Lower leg skin (tissue), 4 donors: ENCODE results near the gene GRIK4. TPM values are rescaled to one million over a fixed set of nuclear protein-coding genes. Genes with fewer than 3 reads are reported as not detected.

Experiments
- DNase-seq, 2 donors: peaks; one replicate each; pipeline ENCODE4 v3.0.0-alpha.2; 2019; ENCODE audit warnings: low spot score in 2 of 2
- H3K4me3 ChIP-seq: fragments of 200-600 bp; sonication (generic); 2 replicates; pipeline ENCODE4 v1.5.1; 2017; ENCODE audit warnings: mild to moderate bottlenecking, low read depth; ENCODE audit not compliant: poor library complexity, severe bottlenecking
- POLR2A ChIP-seq, 2 donors: fragments of 450-650 bp; IDR thresholded peaks; one replicate each; pipeline ENCODE4 v1.6.1; 2016 to 2017; ENCODE audit warnings: antibody characterized with exemption in 2 of 2, mild to moderate bottlenecking in 1 of 2, moderate library complexity in 1 of 2
- WGBS, 2 donors: methylation state at CpG; one replicate each; pipeline ENCODE4 v1.1.5; 2018; 5-methylcytosine and 5-hydroxymethylcytosine counted together
- intact Hi-C: fragments of 100-400 bp; cut with DNase I; formaldehyde crosslinking; loops from one replicate; pipeline ENCODE4 v1.15.0; 2023; ENCODE audit warnings: low total_unique reads
- total RNA-seq, 4 donors: library from RNA; depleted of rRNA; stranded (reverse); fragments of >200 nt; gene quantifications; one replicate each; pipeline ENCODE4 v1.1.0, GENCODE V29; 2016
- TF ChIP-seq, protein P1 (sequence below), 3 donors: fragments of 450-650 bp; IDR thresholded peaks; one replicate each; pipeline ENCODE4 v1.5.1; 2016; ENCODE audit warnings: antibody characterized with exemption in 3 of 3, mild to moderate bottlenecking in 3 of 3, moderate library complexity in 2 of 3

The GRIK4 gene
- total RNA-seq, 4 donors from 2014 or later = 0.06 to 0.67 TPM; not detected in 2

DNA sequence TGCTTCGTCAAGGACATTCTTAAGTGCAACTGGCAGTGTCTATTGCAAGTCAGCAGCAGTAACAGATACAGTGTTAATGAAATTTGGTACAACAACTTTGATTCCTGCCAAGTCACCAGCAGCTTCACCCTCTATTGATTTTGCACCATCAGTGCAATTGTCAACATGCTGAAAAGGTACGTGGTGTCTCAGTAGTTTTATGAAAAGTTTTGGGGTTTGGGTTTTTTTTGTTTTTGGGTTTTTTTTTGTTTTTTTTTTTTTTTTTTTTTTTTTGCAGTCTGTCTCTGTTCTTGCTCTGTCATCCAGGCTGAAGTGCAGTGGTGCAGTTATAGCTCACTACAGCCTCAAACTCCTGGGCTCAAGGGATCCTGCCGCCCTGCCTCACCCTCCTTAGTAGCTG, 19.1 kb upstream of the GRIK4 start:
- no peak overlapping the region for H3K4me3 ChIP-seq
- DNase-seq = no peak
- TF ChIP-seq, protein P1, sequence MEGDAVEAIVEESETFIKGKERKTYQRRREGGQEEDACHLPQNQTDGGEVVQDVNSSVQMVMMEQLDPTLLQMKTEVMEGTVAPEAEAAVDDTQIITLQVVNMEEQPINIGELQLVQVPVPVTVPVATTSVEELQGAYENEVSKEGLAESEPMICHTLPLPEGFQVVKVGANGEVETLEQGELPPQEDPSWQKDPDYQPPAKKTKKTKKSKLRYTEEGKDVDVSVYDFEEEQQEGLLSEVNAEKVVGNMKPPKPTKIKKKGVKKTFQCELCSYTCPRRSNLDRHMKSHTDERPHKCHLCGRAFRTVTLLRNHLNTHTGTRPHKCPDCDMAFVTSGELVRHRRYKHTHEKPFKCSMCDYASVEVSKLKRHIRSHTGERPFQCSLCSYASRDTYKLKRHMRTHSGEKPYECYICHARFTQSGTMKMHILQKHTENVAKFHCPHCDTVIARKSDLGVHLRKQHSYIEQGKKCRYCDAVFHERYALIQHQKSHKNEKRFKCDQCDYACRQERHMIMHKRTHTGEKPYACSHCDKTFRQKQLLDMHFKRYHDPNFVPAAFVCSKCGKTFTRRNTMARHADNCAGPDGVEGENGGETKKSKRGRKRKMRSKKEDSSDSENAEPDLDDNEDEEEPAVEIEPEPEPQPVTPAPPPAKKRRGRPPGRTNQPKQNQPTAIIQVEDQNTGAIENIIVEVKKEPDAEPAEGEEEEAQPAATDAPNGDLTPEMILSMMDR (IDR thresholded peaks at IDR 0.05) = no peak
- TF ChIP-seq POLR2A (IDR thresholded peaks at IDR 0.05) = no peak
- 62% methylated on average over 3 of the region's 3 CpGs for WGBS, 2 donors
- intact Hi-C loops = no loop called here

DNA sequence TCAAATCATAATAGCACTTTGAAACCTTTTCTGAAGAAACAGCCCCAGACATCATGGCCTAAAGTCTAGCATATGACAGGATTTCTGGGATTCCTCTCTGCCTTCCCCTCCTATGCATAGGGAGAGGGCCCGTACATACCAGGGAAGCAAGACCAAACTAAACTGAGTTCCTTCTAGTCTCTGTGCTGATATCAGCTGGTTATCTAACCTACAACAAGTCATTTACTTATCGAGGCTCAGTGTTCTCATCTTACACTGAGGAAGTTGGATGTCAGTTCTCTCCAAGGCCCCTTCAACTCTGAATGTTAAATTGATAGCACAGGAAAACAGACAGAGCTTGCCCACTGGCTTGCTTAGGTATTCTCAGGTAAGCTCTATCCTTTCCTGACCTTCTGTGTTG, 17.0 kb upstream of the GRIK4 start:
- TF ChIP-seq POLR2A (IDR thresholded peaks at IDR 0.05) = no peak
- TF ChIP-seq, protein P1 (IDR thresholded peaks at IDR 0.05) = no peak
- H3K4me3 ChIP-seq = no peak overlapping the region
- 64 to 67% methylated on average over 2 of the region's 2 CpGs for WGBS, 2 donors
- intact Hi-C loops = no loop called here
- DNase-seq = no peak

DNA sequence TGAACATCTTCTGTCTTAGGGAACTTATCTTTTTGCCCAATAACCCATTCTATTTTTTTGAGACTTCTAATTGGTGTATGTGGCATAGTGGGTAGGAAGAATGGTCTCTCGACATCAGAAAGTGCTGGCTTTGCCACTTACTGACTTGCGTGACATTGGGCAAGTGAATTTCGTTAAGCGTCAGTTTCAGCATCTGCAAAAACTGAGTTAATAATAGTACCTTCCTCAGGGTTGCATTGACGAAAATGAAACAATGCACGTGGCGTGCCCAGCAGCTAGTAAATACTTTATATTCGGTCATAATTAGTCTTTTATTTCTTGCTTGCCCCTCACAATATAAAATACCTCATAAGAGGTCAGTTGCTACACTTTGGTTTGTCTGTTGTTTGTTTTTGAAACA, 12.5 kb upstream of the GRIK4 start:
- TF ChIP-seq, protein P1 (IDR thresholded peaks at IDR 0.05) = no peak
- no peak for TF ChIP-seq POLR2A (IDR thresholded peaks at IDR 0.05)
- no peak overlapping the region for H3K4me3 ChIP-seq
- 87% methylated on average over 8 of the region's 8 CpGs for WGBS, 2 donors
- intact Hi-C loops = no loop called here
- DNase-seq = no peak

DNA sequence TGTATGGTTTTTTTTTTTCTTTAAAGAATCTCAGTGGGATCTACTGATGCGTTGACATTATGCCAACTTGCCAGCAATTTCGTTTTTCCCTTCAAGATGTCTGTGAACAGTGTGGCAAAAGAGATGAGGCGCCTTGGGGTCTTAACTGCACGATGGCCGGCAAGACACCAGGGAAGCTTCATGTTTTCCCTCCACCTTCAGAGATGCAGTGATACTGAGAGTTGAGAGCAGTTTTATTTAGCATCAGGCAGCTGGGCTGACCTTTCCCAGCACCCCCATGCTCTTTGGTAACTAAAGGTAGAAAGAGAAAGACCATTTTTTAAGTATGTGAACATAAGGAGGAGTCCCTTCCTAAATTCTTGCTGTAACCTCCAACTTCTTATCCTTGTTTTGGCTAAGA, 11.7 kb upstream of the GRIK4 start:
- DNase-seq = no peak
- whole genome bisulfite sequencing, 2 donors = 67 to 72% methylated on average over 5 of the region's 5 CpGs
- TF ChIP-seq, protein P1 (IDR thresholded peaks at IDR 0.05) = no peak
- no peak for TF ChIP-seq POLR2A (IDR thresholded peaks at IDR 0.05)
- intact Hi-C loops = no loop called here
- H3K4me3 ChIP-seq = no peak overlapping the region

DNA sequence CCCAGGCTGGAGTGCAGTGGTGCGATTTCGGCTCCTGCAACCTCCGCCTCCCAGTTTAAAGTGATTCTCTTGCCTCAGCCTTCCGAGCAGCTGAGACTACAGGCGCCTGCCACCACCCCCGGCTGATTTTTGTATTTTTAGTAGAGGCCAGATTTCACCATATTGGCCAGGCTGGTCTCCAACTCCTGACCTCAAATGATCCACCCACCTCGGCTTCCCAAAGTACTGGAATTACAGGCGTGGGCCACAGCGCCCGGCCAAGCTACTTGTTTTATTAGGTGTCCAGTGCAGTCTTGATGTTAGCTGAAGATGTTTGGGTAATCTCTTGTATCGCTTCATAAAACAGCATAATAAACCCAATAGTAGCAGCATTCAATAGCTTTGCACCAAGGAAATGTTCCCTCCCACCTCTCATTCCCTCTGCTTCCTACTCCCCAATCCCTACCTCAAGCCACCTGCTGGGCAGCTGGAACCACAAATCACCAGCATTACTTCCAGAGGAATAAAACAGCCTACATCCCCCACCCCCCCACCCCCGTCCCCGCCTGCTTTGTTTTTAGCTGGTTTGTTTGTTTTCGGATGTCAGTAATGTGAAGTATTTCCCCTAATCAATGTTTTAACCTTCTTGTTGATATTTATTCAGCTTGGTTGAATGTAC, 11.0 kb upstream of the GRIK4 start:
- TF ChIP-seq, protein P1 (IDR thresholded peaks at IDR 0.05) = no peak
- TF ChIP-seq POLR2A (IDR thresholded peaks at IDR 0.05) = no peak
- H3K4me3 ChIP-seq = no peak overlapping the region
- intact Hi-C loops = no loop called here
- 51 to 55% methylated on average over 14 of the region's 14 CpGs for WGBS, 2 donors
- no peak for DNase-seq

DNA sequence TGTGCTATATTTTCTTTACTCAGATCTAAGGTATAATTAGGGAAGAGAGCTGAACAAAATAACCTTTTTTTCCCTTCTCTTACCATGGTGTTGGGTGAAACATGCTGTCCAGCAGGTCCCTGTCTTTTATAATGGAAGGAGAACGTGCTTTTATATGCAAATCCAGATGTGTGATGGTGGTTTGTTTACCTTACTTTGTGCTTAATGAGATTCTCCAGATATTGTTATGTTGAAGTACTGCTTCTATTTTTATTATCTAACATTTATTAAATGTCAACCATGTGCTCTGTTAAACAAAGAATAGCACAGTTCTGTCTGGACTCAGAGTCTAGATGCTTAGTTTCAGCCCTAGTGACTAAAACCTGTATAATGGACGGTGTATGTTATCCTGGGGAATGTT, 10.1 kb upstream of the GRIK4 start:
- intact Hi-C loops = no loop called here
- no peak for DNase-seq
- H3K4me3 ChIP-seq = no peak overlapping the region
- TF ChIP-seq, protein P1 (IDR thresholded peaks at IDR 0.05) = no peak
- TF ChIP-seq POLR2A (IDR thresholded peaks at IDR 0.05) = no peak
- 61 to 63% methylated on average over 2 of the region's 2 CpGs for WGBS, 2 donors
